ENCODE results near the gene ATP6V0A4. TPM values are rescaled to one million over a fixed set of nuclear protein-coding genes. Genes with fewer than 3 reads are reported as not detected.
"Not testable (repeated sequence)": the region's sequence is repeated elsewhere in the genome, so short reads cannot be mapped to it uniquely, and the experiment has no call there.

The ATP6V0A4 gene
- total RNA-seq, 2 donors from 2014 or later = not detected

- intact Hi-C loops (cut with DNase I) = loop anchor here (10.0 kb wide), 1 partner anchor 287 kb away; no protein-coding TSS in a partner anchor
- Histone ChIP-seq H3K9ac (ENCODE audit: low read depth in 2 of 2, low read length in 2 of 2) (no peak overlapping the region), H3K4me3 (no peak overlapping the region), H3K9me3 (no peaks in the 10 kb centered on the region), H3K27ac (no peak overlapping the region), H3K4me1 (no peaks in the 10 kb centered on the region), H3K27me3 (no peaks in the 10 kb centered on the region), H3K36me3 (no peaks in the 10 kb centered on the region)
- TF ChIP-seq, protein P1, sequence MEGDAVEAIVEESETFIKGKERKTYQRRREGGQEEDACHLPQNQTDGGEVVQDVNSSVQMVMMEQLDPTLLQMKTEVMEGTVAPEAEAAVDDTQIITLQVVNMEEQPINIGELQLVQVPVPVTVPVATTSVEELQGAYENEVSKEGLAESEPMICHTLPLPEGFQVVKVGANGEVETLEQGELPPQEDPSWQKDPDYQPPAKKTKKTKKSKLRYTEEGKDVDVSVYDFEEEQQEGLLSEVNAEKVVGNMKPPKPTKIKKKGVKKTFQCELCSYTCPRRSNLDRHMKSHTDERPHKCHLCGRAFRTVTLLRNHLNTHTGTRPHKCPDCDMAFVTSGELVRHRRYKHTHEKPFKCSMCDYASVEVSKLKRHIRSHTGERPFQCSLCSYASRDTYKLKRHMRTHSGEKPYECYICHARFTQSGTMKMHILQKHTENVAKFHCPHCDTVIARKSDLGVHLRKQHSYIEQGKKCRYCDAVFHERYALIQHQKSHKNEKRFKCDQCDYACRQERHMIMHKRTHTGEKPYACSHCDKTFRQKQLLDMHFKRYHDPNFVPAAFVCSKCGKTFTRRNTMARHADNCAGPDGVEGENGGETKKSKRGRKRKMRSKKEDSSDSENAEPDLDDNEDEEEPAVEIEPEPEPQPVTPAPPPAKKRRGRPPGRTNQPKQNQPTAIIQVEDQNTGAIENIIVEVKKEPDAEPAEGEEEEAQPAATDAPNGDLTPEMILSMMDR (IDR thresholded peaks at IDR 0.05) = no peak
- no peak for DNase-seq
Measured at GRCh38 chr7:138741453-138741735, 56.6 kb downstream of the ATP6V0A4 start.

DNA sequence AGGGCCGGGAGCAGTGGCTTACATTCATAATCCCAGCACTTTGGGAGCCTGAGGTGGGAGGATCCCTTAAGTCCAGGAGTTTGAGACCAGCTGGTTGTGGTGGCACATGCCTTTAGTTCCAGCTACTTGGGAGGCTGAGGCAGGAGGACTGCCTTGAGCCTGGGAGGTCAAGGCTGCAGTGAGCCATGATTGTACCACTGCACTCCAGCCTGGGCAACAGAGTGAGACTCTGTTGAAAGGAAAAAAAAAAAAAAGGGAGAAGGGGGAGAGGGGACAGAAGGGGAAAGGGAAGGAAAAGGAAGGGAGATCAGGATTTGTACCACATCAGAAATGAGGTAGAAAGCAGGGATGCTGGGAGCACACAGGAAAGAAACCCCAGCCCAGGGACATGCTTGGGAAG, 58.1 kb downstream of the ATP6V0A4 start:
- H3K9me3 ChIP-seq = no peaks in the 10 kb centered on the region
- TF ChIP-seq, protein P1 (IDR thresholded peaks at IDR 0.05) = no peak
- H3K36me3 ChIP-seq = no peaks in the 10 kb centered on the region
- H3K27me3 ChIP-seq = no peaks in the 10 kb centered on the region
- no peak overlapping the region for H3K9ac ChIP-seq (ENCODE audit: low read depth in 2 of 2, low read length in 2 of 2)
- intact Hi-C loops (cut with DNase I) = loop anchor here (2.0 to 10.0 kb wide), 3 partner anchors 285 to 835 kb away; no protein-coding TSS in a partner anchor
- no peak overlapping the region for H3K27ac ChIP-seq
- H3K4me1 ChIP-seq = no peaks in the 10 kb centered on the region
- no peak for DNase-seq
- no peak overlapping the region for H3K4me3 ChIP-seq

GRCh38 chr7:138738551-138739335, 59.3 kb downstream of the ATP6V0A4 start:
- DNase-seq = peak; percentile 88
- H3K27ac ChIP-seq = no peak overlapping the region
- TF ChIP-seq, protein P1 (IDR thresholded peaks at IDR 0.05) = peak; percentile 79
- intact Hi-C loops (cut with DNase I) = loop anchor here (2.0 to 10.0 kb wide), 2 partner anchors 578 to 834 kb away; no protein-coding TSS in a partner anchor
- H3K4me3 ChIP-seq = no peak overlapping the region
- no peaks in the 10 kb centered on the region for H3K4me1 ChIP-seq
- no peaks in the 10 kb centered on the region for H3K9me3 ChIP-seq
- H3K9ac ChIP-seq (ENCODE audit: low read depth in 2 of 2, low read length in 2 of 2) = no peak overlapping the region
- no peaks in the 10 kb centered on the region for H3K36me3 ChIP-seq
- no peaks in the 10 kb centered on the region for H3K27me3 ChIP-seq

- TF ChIP-seq, protein P1 (IDR thresholded peaks at IDR 0.05) = no peak
- Histone ChIP-seq H3K27ac (no peak overlapping the region), H3K9me3 (no peaks in the 10 kb centered on the region), H3K27me3 (no peaks in the 10 kb centered on the region), H3K4me3 (no peak overlapping the region), H3K4me1 (no peaks in the 10 kb centered on the region), H3K9ac (ENCODE audit: low read depth in 2 of 2, low read length in 2 of 2) (no peak overlapping the region), H3K36me3 (no peaks in the 10 kb centered on the region)
- no peak for DNase-seq
- intact Hi-C loops (cut with DNase I) = loop anchor here (2.0 to 10.0 kb wide), 2 partner anchors 577 to 833 kb away; no protein-coding TSS in a partner anchor
Measured at GRCh38 chr7:138738114-138738513, 59.9 kb downstream of the ATP6V0A4 start.

GRCh38 chr7:138735399-138735798, 62.6 kb downstream of the ATP6V0A4 start:
- H3K27me3 ChIP-seq = no peaks in the 10 kb centered on the region
- DNase-seq = no peak
- intact Hi-C loops (cut with DNase I) = loop anchor here (10.0 kb wide), 1 partner anchor 831 kb away; no protein-coding TSS in a partner anchor
- H3K9me3 ChIP-seq = no peaks in the 10 kb centered on the region
- no peaks in the 10 kb centered on the region for H3K4me1 ChIP-seq
- no peaks in the 10 kb centered on the region for H3K36me3 ChIP-seq
- no peak overlapping the region for H3K27ac ChIP-seq
- H3K4me3 ChIP-seq = no peak overlapping the region
- TF ChIP-seq, protein P1 (IDR thresholded peaks at IDR 0.05) = no peak
- H3K9ac ChIP-seq (ENCODE audit: low read depth in 2 of 2, low read length in 2 of 2) = no peak overlapping the region

DNA sequence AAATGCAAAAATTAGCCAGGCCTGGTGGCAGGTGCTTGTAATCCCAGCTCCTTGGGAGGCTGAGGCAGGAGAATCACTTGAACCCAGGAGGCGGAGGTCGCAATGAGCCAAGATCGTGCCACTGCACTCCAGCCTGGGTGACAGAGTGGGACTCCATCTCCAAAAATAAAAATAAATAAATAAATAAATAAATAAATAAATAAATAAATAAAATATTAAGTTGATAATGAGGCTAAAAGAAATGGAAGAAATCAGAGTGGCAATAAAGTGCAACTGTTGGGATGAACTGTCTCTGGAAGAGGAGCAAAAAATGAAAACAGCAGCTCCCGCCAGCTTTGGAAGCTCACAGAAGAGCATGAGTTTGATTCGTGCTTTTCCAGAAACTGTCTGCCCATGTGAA, 66.3 kb downstream of the ATP6V0A4 start:
- H3K27ac ChIP-seq; H3K4me3 ChIP-seq; H3K9me3 ChIP-seq; DNase-seq; H3K4me1 ChIP-seq; H3K9ac ChIP-seq (ENCODE audit: low read depth in 2 of 2, low read length in 2 of 2); H3K27me3 ChIP-seq; H3K36me3 ChIP-seq: not testable (repeated sequence)
- intact Hi-C loops (cut with DNase I) = loop anchor here (10.0 kb wide), 1 partner anchor 827 kb away; no protein-coding TSS in a partner anchor
